Gastrocnemius medialis (tissue), 4 donors: ENCODE measurements around the gene ZNF19. TPM values are rescaled to one million over a fixed set of nuclear protein-coding genes. Genes with fewer than 3 reads are reported as not detected.

Source experiments
- ATAC-seq, 2 donors: fragments of 150-250 bp; one replicate each; pipeline ENCODE4 v1.9.1; 2016
- DNase-seq, 2 donors: peaks; one replicate each; pipeline ENCODE4 v3.0.0-alpha.2; 2019
- H3K27ac ChIP-seq, 4 donors: fragments of 200-600 bp; sonication (generic); 1 replicate in 1 of 4; 2 replicates in 3 of 4; pipeline ENCODE4 v1.5.1; 2016 to 2018; ENCODE audit warnings: mild to moderate bottlenecking in 2 of 4, moderate library complexity in 1 of 4
- H3K27me3 ChIP-seq, 3 donors: fragments of 200-600 bp; sonication (generic) in 2 of 3; 1 replicate in 1 of 3; 2 replicates in 2 of 3; pipeline versions ENCODE4 v1.5.1 to v1.6.0; 2016 to 2019; ENCODE audit warnings: mild to moderate bottlenecking in 1 of 3, moderate library complexity in 1 of 3
- H3K36me3 ChIP-seq, 2 donors: fragments of 200-600 bp; sonication (generic) in 1 of 2; one replicate each; pipeline ENCODE4 v1.5.1; 2017 to 2018
- H3K4me1 ChIP-seq, 2 donors: fragments of 200-600 bp; sonication (generic) in 1 of 2; one replicate each; pipeline ENCODE4 v1.5.1; 2016 to 2017; ENCODE audit warnings: mild to moderate bottlenecking in 2 of 2
- H3K4me3 ChIP-seq, 4 donors: fragments of 200-600 bp; sonication (generic) in 3 of 4; 1 replicate in 1 of 4; 2 replicates in 3 of 4; pipeline ENCODE4 v1.5.1; 2016 to 2019; ENCODE audit warnings: mild to moderate bottlenecking in 2 of 4
- H3K9me3 ChIP-seq, 3 donors: fragments of 200-600 bp; sonication (generic) in 2 of 3; 1 replicate in 1 of 3; 2 replicates in 2 of 3; pipeline ENCODE4 v1.5.1; 2016 to 2019
- POLR2A ChIP-seq, 2 donors: fragments of 450-650 bp; IDR thresholded peaks; one replicate each; pipeline ENCODE4 v1.6.1; 2017; ENCODE audit warnings: antibody characterized with exemption in 2 of 2, mild to moderate bottlenecking in 2 of 2, moderate library complexity in 2 of 2
- in situ Hi-C, 4 donors: fragments of 200-750 bp; cut with MboI; loops; one replicate each; pipeline versions ENCODE4 v1.15.0 to v1.8.0; 2017; ENCODE audit warnings: low sequenced_read_pairs in 4 of 4
- intact Hi-C: fragments of 100-400 bp; cut with DNase I; formaldehyde crosslinking; loops from one replicate; pipeline ENCODE4 v1.15.1; 2023; ENCODE audit warnings: low total_unique reads
- total RNA-seq, 4 donors: library from RNA; depleted of rRNA; stranded (reverse); fragments of >200 nt; gene quantifications; one replicate each; pipeline versions ENCODE4 v1.1.0 to v1.2.3, GENCODE V29; 2016
- TF ChIP-seq, protein P1 (sequence below), 5 experiments: fragments of 450-650 bp in 3 of 5; fragments of 200-600 bp in 2 of 5; sonication (generic) in 2 of 5; IDR thresholded peaks in 4 of 5; conservative IDR thresholded peaks in 1 of 5; 1 replicate in 4 of 5; 2 replicates in 1 of 5; pipeline ENCODE4 v1.5.1; 2016 to 2019; ENCODE audit warnings: antibody characterized with exemption in 5 of 5, mild to moderate bottlenecking in 3 of 5, moderate library complexity in 3 of 5

The ZNF19 gene
- total RNA-seq, 4 donors from 2014 or later, result 0.65 to 3.3 (median 1.5) TPM

DNA sequence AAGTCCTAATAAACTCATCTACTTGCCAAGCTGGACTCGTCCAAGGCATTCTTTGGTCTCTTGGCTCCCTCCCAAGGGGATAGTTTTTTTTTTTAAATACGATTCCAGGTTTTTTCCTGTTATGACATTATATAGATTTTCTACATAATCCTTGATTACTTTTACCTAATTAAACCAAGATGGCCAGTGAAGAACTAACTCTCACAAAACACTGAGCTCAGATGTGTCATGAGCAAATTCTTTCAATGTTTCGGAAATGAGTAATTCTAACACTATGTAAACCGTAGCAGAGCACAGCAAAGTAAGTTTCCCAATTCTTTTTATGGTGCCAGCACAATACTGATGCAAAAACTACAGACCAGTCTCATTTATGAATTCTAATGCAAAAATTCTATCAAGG lies 28.9 kb downstream of the ZNF19 start:
- Histone ChIP-seq H3K27me3 (no peaks in the 10 kb centered on the region), H3K36me3 (peaks cover 4 to 16% of the 10 kb centered on the region in 2 donors), H3K4me1 (peaks cover 14 to 21% of the 10 kb centered on the region in 2 donors), H3K9me3 (no peaks in the 10 kb centered on the region), H3K4me3 (peak overlapping the region in 1 of 4 donors; percentile 100), H3K27ac (no peak overlapping the region)
- DNase-seq (no peak), ATAC-seq (no peak)
- intact Hi-C loops (loop anchor here (5.0 kb wide), 1 partner anchor 173 kb away; the partner anchor contains the start of gene CMTR2), in situ Hi-C loops (no loop called here)
- TF ChIP-seq, protein P1, sequence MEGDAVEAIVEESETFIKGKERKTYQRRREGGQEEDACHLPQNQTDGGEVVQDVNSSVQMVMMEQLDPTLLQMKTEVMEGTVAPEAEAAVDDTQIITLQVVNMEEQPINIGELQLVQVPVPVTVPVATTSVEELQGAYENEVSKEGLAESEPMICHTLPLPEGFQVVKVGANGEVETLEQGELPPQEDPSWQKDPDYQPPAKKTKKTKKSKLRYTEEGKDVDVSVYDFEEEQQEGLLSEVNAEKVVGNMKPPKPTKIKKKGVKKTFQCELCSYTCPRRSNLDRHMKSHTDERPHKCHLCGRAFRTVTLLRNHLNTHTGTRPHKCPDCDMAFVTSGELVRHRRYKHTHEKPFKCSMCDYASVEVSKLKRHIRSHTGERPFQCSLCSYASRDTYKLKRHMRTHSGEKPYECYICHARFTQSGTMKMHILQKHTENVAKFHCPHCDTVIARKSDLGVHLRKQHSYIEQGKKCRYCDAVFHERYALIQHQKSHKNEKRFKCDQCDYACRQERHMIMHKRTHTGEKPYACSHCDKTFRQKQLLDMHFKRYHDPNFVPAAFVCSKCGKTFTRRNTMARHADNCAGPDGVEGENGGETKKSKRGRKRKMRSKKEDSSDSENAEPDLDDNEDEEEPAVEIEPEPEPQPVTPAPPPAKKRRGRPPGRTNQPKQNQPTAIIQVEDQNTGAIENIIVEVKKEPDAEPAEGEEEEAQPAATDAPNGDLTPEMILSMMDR (IDR thresholded peaks at IDR 0.05 in 4 of 5, conservative IDR thresholded peaks at IDR 0.05 in 1 of 5), result no peak
- TF ChIP-seq POLR2A (IDR thresholded peaks at IDR 0.05), result no peak

DNA sequence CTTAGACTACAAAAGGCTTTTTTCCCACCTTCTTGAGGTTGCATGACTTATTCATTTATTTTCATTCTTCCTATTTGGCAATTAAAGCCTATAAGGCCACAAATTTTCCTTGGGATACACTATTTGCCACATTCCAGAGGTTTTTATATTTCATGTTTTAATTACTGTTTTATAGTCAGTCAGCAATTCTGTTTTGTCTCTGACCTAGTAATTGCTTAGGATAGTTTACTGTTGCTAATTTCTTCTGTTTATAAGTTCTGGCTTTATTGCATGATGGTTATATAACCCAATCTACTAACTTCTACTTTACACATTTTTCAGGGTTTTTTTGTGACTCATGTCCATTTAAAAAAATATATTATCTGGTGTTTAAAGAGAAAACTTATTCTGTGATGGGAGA lies 29.6 kb downstream of the ZNF19 start:
- intact Hi-C loops, result loop anchor here (5.0 kb wide), 1 partner anchor 38 kb away; no protein-coding TSS in a partner anchor
- H3K4me3 ChIP-seq, result no peak overlapping the region
- no peaks in the 10 kb centered on the region for H3K27me3 ChIP-seq
- no peaks in the 10 kb centered on the region for H3K9me3 ChIP-seq
- peaks cover 8 to 23% of the 10 kb centered on the region in 2 donors for H3K36me3 ChIP-seq
- TF ChIP-seq, protein P1 (IDR thresholded peaks at IDR 0.05 in 4 of 5, conservative IDR thresholded peaks at IDR 0.05 in 1 of 5), result no peak
- TF ChIP-seq POLR2A (IDR thresholded peaks at IDR 0.05), result no peak
- ATAC-seq, result no peak
- peaks cover 14 to 21% of the 10 kb centered on the region in 2 donors for H3K4me1 ChIP-seq
- no peak overlapping the region for H3K27ac ChIP-seq
- in situ Hi-C loops, result no loop called here
- DNase-seq, result no peak

DNA sequence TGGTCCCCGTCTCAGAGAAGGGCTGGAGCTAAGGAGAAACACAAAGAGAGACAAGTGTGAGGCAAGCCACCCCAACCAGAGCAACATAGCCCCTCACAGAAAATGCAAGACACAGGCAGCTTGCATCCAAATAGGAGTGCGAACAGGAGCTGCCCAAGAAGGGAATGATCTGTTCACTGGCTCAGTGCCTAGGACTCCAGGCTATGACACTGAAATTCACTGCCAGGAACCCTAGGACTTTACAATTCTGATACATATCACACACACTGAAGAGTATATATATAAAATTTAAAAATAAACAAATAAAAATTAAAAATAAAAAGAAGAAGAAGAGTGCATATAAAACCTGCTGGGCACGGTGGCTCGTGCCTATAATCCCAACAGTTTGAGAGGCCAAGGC lies 32.3 kb downstream of the ZNF19 start:
- Histone ChIP-seq H3K27ac (no peak overlapping the region), H3K4me3 (no peak overlapping the region), H3K36me3 (peaks cover 21 to 50% of the 10 kb centered on the region in 2 donors), H3K4me1 (peaks cover 14 to 16% of the 10 kb centered on the region in 2 donors), H3K9me3 (peaks cover 0 to 9% (median 0%) of the 10 kb centered on the region in 3 donors), H3K27me3 (no peaks in the 10 kb centered on the region)
- no peak for DNase-seq
- in situ Hi-C loops (no loop called here), intact Hi-C loops (loop anchor here (5.0 kb wide), 1 partner anchor 40 kb away; no protein-coding TSS in a partner anchor)
- no peak for ATAC-seq
- TF ChIP-seq, protein P1 (IDR thresholded peaks at IDR 0.05 in 4 of 5, conservative IDR thresholded peaks at IDR 0.05 in 1 of 5), result no peak
- no peak for TF ChIP-seq POLR2A (IDR thresholded peaks at IDR 0.05)

DNA sequence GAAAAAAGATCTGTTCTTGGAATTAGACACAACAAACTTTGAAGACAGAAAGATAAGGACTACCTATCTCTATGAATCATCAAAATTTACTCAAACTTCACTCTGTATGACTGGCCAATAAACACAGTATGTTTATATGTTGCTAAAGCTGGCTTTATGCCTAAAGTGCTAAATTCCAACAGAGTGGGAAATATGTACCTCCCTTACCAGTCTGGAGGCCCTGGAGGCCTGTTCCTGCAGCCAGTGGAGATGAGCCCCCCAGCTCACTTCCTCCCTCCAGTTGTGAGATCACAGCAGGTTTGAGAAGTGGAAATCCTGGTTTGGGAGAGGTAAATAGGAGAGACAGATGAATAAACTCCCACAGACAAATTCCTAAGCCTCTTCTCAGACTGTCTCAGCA lies 36.1 kb downstream of the ZNF19 start:
- in situ Hi-C loops (loop anchor here in 1 of 4 donors (5.0 kb wide), 1 partner anchor 39 kb away; no protein-coding TSS in a partner anchor), intact Hi-C loops (no loop called here)
- H3K9me3 ChIP-seq, result peaks cover 7 to 43% (median 9%) of the 10 kb centered on the region in 3 donors
- H3K4me1 ChIP-seq, result no peaks in the 10 kb centered on the region
- no peak overlapping the region for H3K4me3 ChIP-seq
- no peak for ATAC-seq
- H3K36me3 ChIP-seq, result peaks cover 34 to 88% of the 10 kb centered on the region in 2 donors
- no peak overlapping the region for H3K27ac ChIP-seq
- TF ChIP-seq, protein P1 (IDR thresholded peaks at IDR 0.05 in 4 of 5, conservative IDR thresholded peaks at IDR 0.05 in 1 of 5), result no peak
- no peak for TF ChIP-seq POLR2A (IDR thresholded peaks at IDR 0.05)
- DNase-seq, result no peak
- H3K27me3 ChIP-seq, result peaks cover 0 to 7% (median 0%) of the 10 kb centered on the region in 3 donors
